GM12865 (cell line): ENCODE data around the gene SBK2.
"Not testable (repeated sequence)": the region's sequence is repeated elsewhere in the genome, so short reads cannot be mapped to it uniquely, and the experiment has no call there.

ENCODE experiments used
- DNase-seq: peaks from one replicate; pipeline ENCODE4 v3.0.0; 2010; ENCODE audit warnings: low read depth
- H3K4me3 ChIP-seq: 2 replicates; pipeline ENCODE4 v1.5.1; 2011; ENCODE audit warnings: mild to moderate bottlenecking, low read depth, low read length, control low read depth
- TF ChIP-seq, protein P1 (sequence below): IDR thresholded peaks from 2 replicates; pipeline ENCODE4 v1.5.1; 2011; ENCODE audit warnings: low read length, control low read depth, low read depth, inconsistent platforms; ENCODE audit not compliant: insufficient read depth; ENCODE audit errors: missing control alignments

Gene SBK2

GRCh38 chr19:55535173-55535964 lies 1.6 kb downstream of the SBK2 start:
- no peak for DNase-seq

GRCh38 chr19:55534280-55534679 lies 2.7 kb downstream of the SBK2 start:
- not testable (repeated sequence) for H3K4me3 ChIP-seq, DNase-seq

More at GRCh38 chr19:55535173-55535964, 1.6 kb downstream of the SBK2 start:
- TF ChIP-seq, protein P1, sequence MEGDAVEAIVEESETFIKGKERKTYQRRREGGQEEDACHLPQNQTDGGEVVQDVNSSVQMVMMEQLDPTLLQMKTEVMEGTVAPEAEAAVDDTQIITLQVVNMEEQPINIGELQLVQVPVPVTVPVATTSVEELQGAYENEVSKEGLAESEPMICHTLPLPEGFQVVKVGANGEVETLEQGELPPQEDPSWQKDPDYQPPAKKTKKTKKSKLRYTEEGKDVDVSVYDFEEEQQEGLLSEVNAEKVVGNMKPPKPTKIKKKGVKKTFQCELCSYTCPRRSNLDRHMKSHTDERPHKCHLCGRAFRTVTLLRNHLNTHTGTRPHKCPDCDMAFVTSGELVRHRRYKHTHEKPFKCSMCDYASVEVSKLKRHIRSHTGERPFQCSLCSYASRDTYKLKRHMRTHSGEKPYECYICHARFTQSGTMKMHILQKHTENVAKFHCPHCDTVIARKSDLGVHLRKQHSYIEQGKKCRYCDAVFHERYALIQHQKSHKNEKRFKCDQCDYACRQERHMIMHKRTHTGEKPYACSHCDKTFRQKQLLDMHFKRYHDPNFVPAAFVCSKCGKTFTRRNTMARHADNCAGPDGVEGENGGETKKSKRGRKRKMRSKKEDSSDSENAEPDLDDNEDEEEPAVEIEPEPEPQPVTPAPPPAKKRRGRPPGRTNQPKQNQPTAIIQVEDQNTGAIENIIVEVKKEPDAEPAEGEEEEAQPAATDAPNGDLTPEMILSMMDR = no peak
- H3K4me3 ChIP-seq = no peak overlapping the region

- DNase-seq = no peak
- H3K4me3 ChIP-seq = no peak overlapping the region
- TF ChIP-seq, protein P1 = no peak
These were observed 5.9 kb downstream of the SBK2 start for GRCh38 chr19:55530996-55531395.

DNA sequence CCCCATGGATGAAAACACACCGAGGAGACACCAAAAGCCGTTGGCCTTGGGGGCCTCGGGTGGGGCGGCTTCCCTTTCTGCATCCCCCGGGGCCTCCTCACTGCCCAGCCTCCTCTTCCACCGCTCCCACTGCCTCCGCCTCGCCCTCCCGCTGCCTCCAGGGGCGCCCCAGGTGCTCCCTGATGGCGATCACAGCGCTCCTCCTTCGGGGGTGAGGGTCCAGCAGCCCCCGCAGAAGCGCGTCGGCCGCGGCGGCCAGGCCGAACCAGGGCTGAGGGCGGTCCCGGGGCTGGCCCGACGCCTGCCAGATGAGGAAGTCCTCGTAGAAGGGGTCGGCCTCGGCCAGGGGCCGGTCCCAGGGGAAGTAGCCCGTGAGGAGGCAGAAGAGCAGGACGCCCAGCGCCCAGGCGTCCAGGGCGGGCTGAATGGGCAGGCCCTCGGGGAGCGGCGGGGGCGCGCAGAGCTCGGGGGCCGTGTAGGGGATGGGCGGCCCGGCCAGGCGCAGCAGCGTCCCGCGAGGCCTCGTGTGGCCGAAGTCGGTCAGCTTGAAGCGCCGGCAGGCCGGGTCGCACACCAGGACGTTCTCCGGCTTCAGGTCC lies 7.2 kb downstream of the SBK2 start:
- TF ChIP-seq, protein P1 = no peak

GRCh38 chr19:55528030-55528803 lies 8.7 kb downstream of the SBK2 start:
- no peak for DNase-seq
- TF ChIP-seq, protein P1 = no peak
- H3K4me3 ChIP-seq = no peak overlapping the region

More for the DNA sequence above, 7.2 kb downstream of the SBK2 start:
- no peak overlapping the region for H3K4me3 ChIP-seq
- DNase-seq = no peak

DNA sequence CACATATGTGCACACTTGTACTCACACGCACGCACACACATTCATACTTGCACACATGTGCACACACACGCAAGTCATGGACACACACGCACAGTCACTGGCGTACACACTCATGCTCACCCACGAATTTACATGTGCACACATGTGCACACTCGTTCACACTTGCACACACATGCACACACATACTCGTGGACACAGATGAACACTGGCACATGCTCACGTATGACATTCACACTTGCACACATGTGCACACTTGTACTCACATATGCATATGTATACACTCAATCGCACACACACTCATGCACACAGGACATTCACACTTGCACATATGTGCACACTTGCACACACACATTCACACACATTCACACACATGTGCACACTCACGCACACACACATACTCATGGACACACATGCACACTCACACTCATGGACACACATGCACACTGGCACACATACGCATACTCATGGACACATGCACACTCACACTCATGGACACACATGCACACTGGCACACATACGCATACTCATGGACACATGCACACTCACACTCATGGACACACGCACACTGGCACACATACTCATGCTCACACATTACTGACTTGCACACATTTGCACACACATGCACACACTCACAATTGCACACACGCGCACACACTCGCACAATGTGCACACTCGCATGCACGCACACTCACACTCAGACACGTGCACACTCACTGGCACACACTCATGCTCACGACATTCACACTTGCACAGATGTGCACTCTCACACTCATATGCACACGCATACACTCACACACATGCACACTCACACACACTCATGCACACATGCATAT lies 9.5 kb downstream of the SBK2 start:
- DNase-seq = no peak
- TF ChIP-seq, protein P1 = no peak
- H3K4me3 ChIP-seq = no peak overlapping the region
